ENCODE measurements around the gene SSH2.

SSH2 gene

DNA sequence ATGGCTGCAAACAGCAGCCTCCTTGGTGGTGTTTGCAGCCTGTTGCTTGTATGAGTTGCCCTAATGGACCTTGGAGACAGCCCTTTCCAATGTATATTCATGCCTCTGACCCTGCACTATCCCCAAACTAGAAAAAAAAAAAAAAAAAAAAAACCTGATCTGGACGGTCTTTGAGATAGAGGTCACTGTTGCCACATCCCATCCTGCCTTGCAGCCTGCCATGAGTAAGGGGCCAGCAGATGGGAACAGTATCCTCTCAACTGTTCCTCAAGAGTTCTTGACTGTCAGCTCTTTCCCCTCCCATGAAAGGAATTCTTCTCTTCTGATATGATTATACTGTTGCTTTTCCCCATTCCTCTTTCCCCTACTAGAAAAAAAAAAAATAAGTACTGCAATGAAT, 152.4 kb downstream of the SSH2 start:
- H3K4me3 ChIP-seq (ENCODE audit: low read depth, low read length), result no peak overlapping the region
- TF ChIP-seq, protein P1, sequence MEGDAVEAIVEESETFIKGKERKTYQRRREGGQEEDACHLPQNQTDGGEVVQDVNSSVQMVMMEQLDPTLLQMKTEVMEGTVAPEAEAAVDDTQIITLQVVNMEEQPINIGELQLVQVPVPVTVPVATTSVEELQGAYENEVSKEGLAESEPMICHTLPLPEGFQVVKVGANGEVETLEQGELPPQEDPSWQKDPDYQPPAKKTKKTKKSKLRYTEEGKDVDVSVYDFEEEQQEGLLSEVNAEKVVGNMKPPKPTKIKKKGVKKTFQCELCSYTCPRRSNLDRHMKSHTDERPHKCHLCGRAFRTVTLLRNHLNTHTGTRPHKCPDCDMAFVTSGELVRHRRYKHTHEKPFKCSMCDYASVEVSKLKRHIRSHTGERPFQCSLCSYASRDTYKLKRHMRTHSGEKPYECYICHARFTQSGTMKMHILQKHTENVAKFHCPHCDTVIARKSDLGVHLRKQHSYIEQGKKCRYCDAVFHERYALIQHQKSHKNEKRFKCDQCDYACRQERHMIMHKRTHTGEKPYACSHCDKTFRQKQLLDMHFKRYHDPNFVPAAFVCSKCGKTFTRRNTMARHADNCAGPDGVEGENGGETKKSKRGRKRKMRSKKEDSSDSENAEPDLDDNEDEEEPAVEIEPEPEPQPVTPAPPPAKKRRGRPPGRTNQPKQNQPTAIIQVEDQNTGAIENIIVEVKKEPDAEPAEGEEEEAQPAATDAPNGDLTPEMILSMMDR (conservative IDR thresholded peaks at IDR 0.05; ENCODE audit: low read depth, low read length), result no peak
- no peak for DNase-seq (ENCODE audit: low read depth)

DNA sequence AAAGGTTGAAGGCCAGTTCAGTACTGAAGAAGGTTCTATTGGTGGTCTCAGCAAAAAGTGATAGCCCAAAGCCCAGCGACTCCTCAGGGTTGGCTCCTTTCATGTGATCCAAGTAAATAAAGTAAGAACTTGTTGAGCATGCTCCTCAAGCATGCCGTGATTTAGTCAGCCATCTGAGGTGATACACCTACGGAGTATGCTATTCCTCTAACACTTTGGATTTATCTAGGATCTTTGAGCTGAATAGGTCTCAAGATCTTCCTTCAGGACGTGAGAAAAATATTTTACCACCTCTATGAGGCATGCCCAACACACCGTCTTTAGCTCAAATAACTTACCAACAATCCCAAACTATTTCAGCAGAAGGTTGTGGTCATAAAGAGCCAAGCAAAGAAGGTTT, 154.0 kb downstream of the SSH2 start:
- no peak for DNase-seq (ENCODE audit: low read depth)
- no peak overlapping the region for H3K4me3 ChIP-seq (ENCODE audit: low read depth, low read length)
- TF ChIP-seq, protein P1 (conservative IDR thresholded peaks at IDR 0.05; ENCODE audit: low read depth, low read length), result no peak

DNA sequence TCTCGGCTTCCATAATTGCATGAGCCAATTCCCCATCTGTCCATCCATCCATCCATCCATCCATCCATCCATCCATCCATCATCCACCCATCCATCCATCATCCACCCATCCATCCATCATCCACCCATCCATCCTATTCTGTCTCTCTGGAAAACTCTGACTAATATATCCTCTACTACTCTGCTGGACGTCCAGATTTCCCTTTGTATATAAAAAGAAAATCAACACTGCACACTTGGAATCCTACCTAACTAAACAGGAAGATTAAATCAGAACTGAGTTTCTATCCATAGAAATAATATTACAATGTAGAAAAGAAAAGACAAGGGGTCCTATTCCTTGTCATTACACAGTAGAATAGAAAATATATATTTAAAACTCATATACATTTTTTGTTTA, 157.0 kb downstream of the SSH2 start:
- no peak overlapping the region for H3K4me3 ChIP-seq (ENCODE audit: low read depth, low read length)
- no peak for DNase-seq (ENCODE audit: low read depth)
- TF ChIP-seq, protein P1 (conservative IDR thresholded peaks at IDR 0.05; ENCODE audit: low read depth, low read length), result no peak

DNA sequence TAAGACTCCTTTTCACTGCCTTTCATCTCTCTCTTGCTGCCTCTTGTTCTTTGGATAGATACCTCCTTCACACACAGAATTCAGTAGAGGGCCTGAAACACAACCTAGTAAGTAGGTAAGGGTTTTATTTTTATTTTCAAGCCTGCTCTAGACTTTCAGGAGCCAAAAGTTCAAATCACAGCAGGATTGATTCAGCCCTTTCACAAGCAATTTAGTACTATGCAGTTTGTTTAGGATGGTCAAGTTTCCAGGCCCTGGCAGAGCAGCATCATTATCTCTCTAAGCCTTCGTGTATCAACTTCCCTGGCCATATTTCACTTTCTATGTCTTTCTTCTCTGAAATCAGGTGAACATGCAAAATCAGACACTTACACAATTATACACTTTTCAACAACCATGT, 158.5 kb downstream of the SSH2 start:
- DNase-seq (ENCODE audit: low read depth), result peak; percentile 59
- H3K4me3 ChIP-seq (ENCODE audit: low read depth, low read length), result no peak overlapping the region
- TF ChIP-seq, protein P1 (conservative IDR thresholded peaks at IDR 0.05; ENCODE audit: low read depth, low read length), result no peak

DNA sequence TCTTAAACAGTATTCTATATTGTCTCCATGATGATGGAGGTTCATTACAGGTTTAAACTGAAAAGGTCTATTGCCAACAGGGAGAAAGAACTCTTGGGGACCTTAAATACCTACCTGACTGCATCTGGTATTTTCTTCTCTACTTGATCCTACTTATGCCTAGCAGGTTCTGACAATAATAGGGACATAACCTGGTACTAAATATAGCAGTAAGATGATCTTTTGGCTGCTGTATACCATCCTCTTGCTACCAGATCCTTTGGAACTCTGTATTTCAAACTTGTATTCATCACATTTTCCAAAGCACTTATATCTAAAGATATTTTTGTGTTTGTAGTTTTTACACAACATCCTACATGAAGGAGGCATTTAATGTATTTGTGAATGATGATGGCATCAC, 160.8 kb downstream of the SSH2 start:
- H3K4me3 ChIP-seq (ENCODE audit: low read depth, low read length), result no peak overlapping the region
- DNase-seq (ENCODE audit: low read depth), result no peak
- TF ChIP-seq, protein P1 (conservative IDR thresholded peaks at IDR 0.05; ENCODE audit: low read depth, low read length), result no peak

DNA sequence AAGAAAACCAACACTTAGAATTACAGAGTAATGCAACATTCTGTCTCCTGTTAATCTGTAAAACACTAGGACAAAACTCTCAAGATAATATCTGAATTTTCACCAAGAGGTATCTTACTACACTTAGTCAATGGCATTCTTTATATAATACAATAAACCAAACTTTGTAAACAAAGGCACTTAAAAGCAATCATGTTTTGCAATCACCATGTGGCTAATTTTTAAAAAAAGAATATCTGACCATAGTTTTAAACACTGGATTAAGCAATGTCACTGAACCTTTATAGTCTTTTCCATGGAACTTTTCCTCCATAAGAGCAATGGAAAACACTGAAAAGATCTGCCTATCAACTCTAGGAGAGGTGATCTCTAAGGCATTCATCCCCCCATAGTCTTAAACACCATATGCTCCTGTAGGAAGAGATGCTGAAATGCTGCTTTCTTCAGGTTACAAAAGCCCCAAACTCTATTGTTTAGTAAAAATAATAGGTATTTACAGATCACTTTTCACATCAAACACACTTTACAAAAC, 163.2 kb downstream of the SSH2 start:
- H3K4me3 ChIP-seq (ENCODE audit: low read depth, low read length), result no peak overlapping the region
- TF ChIP-seq, protein P1 (conservative IDR thresholded peaks at IDR 0.05; ENCODE audit: low read depth, low read length), result no peak
- no peak for DNase-seq (ENCODE audit: low read depth)

DNA sequence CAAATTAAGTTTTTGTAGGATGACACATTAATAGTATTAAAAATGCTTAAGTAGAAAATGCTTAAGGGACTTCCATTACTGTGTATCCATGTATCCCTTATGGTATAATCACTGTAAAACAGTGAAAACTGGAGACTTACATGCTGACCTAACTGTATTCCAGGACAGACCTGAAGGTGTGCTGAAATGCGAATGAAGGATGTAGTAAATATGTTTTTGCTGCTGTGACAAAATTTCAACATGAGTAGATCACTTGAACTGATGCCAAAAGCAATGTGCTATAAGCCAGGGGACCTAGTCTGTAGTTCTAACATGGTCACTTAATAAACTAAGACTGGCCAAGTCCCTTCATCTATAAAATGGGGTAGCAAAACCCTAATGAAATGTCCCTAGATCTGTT, 165.3 kb downstream of the SSH2 start:
- no peak for DNase-seq (ENCODE audit: low read depth)
- TF ChIP-seq, protein P1 (conservative IDR thresholded peaks at IDR 0.05; ENCODE audit: low read depth, low read length), result no peak
- no peak overlapping the region for H3K4me3 ChIP-seq (ENCODE audit: low read depth, low read length)

All from choroid plexus epithelial cell (primary cell).